OCI-LY3 (cell line): Measurements from ENCODE around the gene RHOA.

Source experiments
- H2AFZ ChIP-seq: fragments of 200-600, 300-600 bp; shearing (Covaris generic); 2 replicates; pipeline ENCODE4 v1.6.0; 2014; ENCODE audit warnings: antibody characterized with exemption, low read depth, low read length
- H3K27ac ChIP-seq: fragments of 200-600, 300-600 bp; sonication (generic); 2 replicates; pipeline ENCODE4 v1.5.1; 2014; ENCODE audit warnings: mild to moderate bottlenecking, low read length, moderate library complexity, mixed read lengths
- H3K27me3 ChIP-seq: fragments of 200-600, 300-600 bp; sonication (generic); 2 replicates; pipeline ENCODE4 v1.6.1; 2014; ENCODE audit warnings: low read depth, low read length, mixed read lengths
- H3K36me3 ChIP-seq: fragments of 200-600, 300-600 bp; sonication (generic); replicated peaks from 2 replicates; pipeline ENCODE3; 2014; ENCODE audit warnings: low read depth, low read length, mixed read lengths
- H3K4me1 ChIP-seq: fragments of 300-600, 200-600 bp; sonication (generic); 2 replicates; pipeline ENCODE4 v1.6.1; 2014; ENCODE audit warnings: low read length, mixed read lengths
- H3K4me2 ChIP-seq: fragments of 200-600, 300-600 bp; sonication (generic); 2 replicates; pipeline ENCODE4 v1.6.1; 2014; ENCODE audit warnings: low read length, mixed read lengths
- H3K4me3 ChIP-seq: fragments of 300-600, 200-600 bp; sonication (generic); 2 replicates; pipeline ENCODE4 v1.5.1; 2014; ENCODE audit warnings: antibody characterized with exemption, mild to moderate bottlenecking, low read length, moderate library complexity
- H3K79me2 ChIP-seq: fragments of 300-600, 200-600 bp; shearing (Covaris generic); 2 replicates; pipeline ENCODE4 v1.6.1; 2014; ENCODE audit warnings: mild to moderate bottlenecking, low read length, mixed read lengths
- H3K9ac ChIP-seq: fragments of 300-600, 200-600 bp; shearing (Covaris generic); 2 replicates; pipeline ENCODE4 v1.6.0; 2014; ENCODE audit warnings: mild to moderate bottlenecking, low read length, moderate library complexity
- H3K9me3 ChIP-seq: fragments of 200-600, 300-600 bp; shearing (Covaris generic); 2 replicates; pipeline ENCODE4 v1.6.1; 2014; ENCODE audit warnings: low read length, mixed read lengths; ENCODE audit not compliant: insufficient read depth
- H4K20me1 ChIP-seq: fragments of 200-600, 300-600 bp; sonication (generic); 2 replicates; pipeline ENCODE4 v1.6.1; 2016; ENCODE audit warnings: low read length, mixed read lengths; ENCODE audit not compliant: insufficient read depth
- CTCF ChIP-seq: fragments of 200-600, 300-600 bp; sonication (generic); IDR thresholded peaks from 2 replicates; pipeline ENCODE4 v1.5.1; 2014; ENCODE audit warnings: antibody characterized with exemption, low read length, low read depth
- EZH2phosphoT487 ChIP-seq: fragments of 200-600 bp; shearing (Covaris generic); IDR thresholded peaks from 2 replicates; pipeline ENCODE4 v1.6.1; 2018; ENCODE audit warnings: antibody characterized with exemption, mixed run types, low read depth

RHOA gene

GRCh38 chr3:49378249-49378895 is 33.4 kb downstream of the RHOA start:
- Histone ChIP-seq H3K36me3 (peaks cover 30% of the 10 kb centered on the region), H2AFZ (no peak overlapping the region)

GRCh38 chr3:49377483-49377882 is 34.3 kb downstream of the RHOA start:
- no peaks in the 10 kb centered on the region for H3K4me1 ChIP-seq
- H3K4me2 ChIP-seq, result no peak overlapping the region
- H3K27me3 ChIP-seq, result no peaks in the 10 kb centered on the region
- no peak overlapping the region for H3K9ac ChIP-seq
- H3K79me2 ChIP-seq, result peaks cover 99% of the 10 kb centered on the region
- peaks cover 36% of the 10 kb centered on the region for H3K36me3 ChIP-seq
- no peak overlapping the region for H2AFZ ChIP-seq
- TF ChIP-seq EZH2phosphoT487 (no peak), CTCF (no peak)
- H3K9me3 ChIP-seq, result no peaks in the 10 kb centered on the region
- H4K20me1 ChIP-seq, result peaks cover 66% of the 10 kb centered on the region
- no peak overlapping the region for H3K4me3 ChIP-seq
- no peak overlapping the region for H3K27ac ChIP-seq

More at GRCh38 chr3:49378249-49378895, 33.4 kb downstream of the RHOA start:
- Histone ChIP-seq H3K9me3 (no peaks in the 10 kb centered on the region), H3K4me2 (no peak overlapping the region), H3K27me3 (no peaks in the 10 kb centered on the region), H3K4me1 (no peaks in the 10 kb centered on the region), H4K20me1 (peaks cover 73% of the 10 kb centered on the region), H3K4me3 (no peak overlapping the region), H3K27ac (no peak overlapping the region), H3K9ac (no peak overlapping the region), H3K79me2 (peaks cover 99% of the 10 kb centered on the region)
- TF ChIP-seq EZH2phosphoT487 (no peak), CTCF (no peak)

- Histone ChIP-seq H3K4me3 (no peak overlapping the region), H4K20me1 (peaks cover 29% of the 10 kb centered on the region), H3K36me3 (peaks cover 54% of the 10 kb centered on the region), H3K4me1 (no peaks in the 10 kb centered on the region), H3K27ac (no peak overlapping the region), H3K9me3 (no peaks in the 10 kb centered on the region), H3K79me2 (peaks cover 89% of the 10 kb centered on the region), H3K9ac (no peak overlapping the region), H2AFZ (no peak overlapping the region), H3K27me3 (no peaks in the 10 kb centered on the region), H3K4me2 (no peak overlapping the region)
- no peak for TF ChIP-seq EZH2phosphoT487
- TF ChIP-seq CTCF, result no peak
Observed at GRCh38 chr3:49371946-49372345, 39.8 kb downstream of the RHOA start.

GRCh38 chr3:49370585-49371290 is 41.0 kb downstream of the RHOA start:
- Histone ChIP-seq H3K27me3 (no peaks in the 10 kb centered on the region), H3K9ac (no peak overlapping the region), H2AFZ (no peak overlapping the region), H3K4me2 (no peak overlapping the region), H3K36me3 (peaks cover 65% of the 10 kb centered on the region), H3K27ac (no peak overlapping the region), H3K79me2 (peaks cover 89% of the 10 kb centered on the region), H4K20me1 (peaks cover 27% of the 10 kb centered on the region), H3K4me3 (no peak overlapping the region), H3K4me1 (no peaks in the 10 kb centered on the region), H3K9me3 (no peaks in the 10 kb centered on the region)
- TF ChIP-seq EZH2phosphoT487 (no peak), CTCF (no peak)
